ENCODE measurements around the gene NCBP2L. TPM values are rescaled to one million over a fixed set of nuclear protein-coding genes. Genes with fewer than 3 reads are reported as not detected.

The NCBP2L gene
- total and polyA plus RNA-seq, 9 of the 15 experiments (the other 6 are each of a cell fraction or from before 2014, with no cell fraction given), result not detected

GRCh38 chrX:107818900-107819521 lies 41.5 kb downstream of the NCBP2L start:
- BruUV-seq (replicated peaks), result no TSS peak
- DNase-seq (ENCODE audit: extremely low read depth in 1 of 4, low spot score in 3 of 4), result peak in 1 of 4 experiments; percentile 1
- Histone ChIP-seq H3K9me1 (ENCODE audit: control insufficient read depth, insufficient read depth, low read length) (no peaks in the 10 kb centered on the region), H3K27me3 (ENCODE audit: control insufficient read depth in 2 of 2, insufficient read depth in 2 of 2, low read length in 2 of 2) (no peaks in the 10 kb centered on the region), H3K79me2 (ENCODE audit: control insufficient read depth, insufficient read depth, low read length) (no peaks in the 10 kb centered on the region), H4K20me1 (replicated peaks; ENCODE audit: control insufficient read depth, insufficient read depth, low read length) (no peaks in the 10 kb centered on the region), H3K9ac (ENCODE audit: insufficient read depth in 1 of 2, low read depth in 2 of 2, low read length in 2 of 2) (no peak overlapping the region), H3K4me2 (ENCODE audit: insufficient read depth, low read length) (no peak overlapping the region), H2AFZ (ENCODE audit: low read depth, low read length) (no peak overlapping the region), H3K27ac (ENCODE audit: extremely low read depth, low read depth, low read length) (no peak overlapping the region), H3K4me1 (replicated peaks in 1 of 2; ENCODE audit: control insufficient read depth in 2 of 2, insufficient read depth in 2 of 2, low read length in 2 of 2) (no peaks in the 10 kb centered on the region), H3K9me3 (replicated peaks; ENCODE audit: control insufficient read depth, insufficient read depth, low read depth, low read length) (no peaks in the 10 kb centered on the region), H3K36me3 (ENCODE audit: control insufficient read depth, insufficient read depth, low read length) (no peaks in the 10 kb centered on the region), H3K4me3 (no peak overlapping the region)
- FAIRE-seq, result no peak
- TF ChIP-seq CEBPZ (IDR thresholded peaks at IDR 0.05; ENCODE audit: borderline replicate concordance, low read depth, low read length), result peak; percentile 69
- TF ChIP-seq ZFP36 (IDR thresholded peaks at IDR 0.05; ENCODE audit: low read depth, low read length, partially characterized antibody), result peak; percentile 92
- no peak for TF ChIP-seq CBFB (CRISPR knock-in tag; IDR thresholded peaks at IDR 0.05)
- TF ChIP-seq ARID1B (IDR thresholded peaks at IDR 0.05), result no peak
- TF ChIP-seq ZNF143 (CRISPR knock-in tag; IDR thresholded peaks at IDR 0.05), result no peak
- 0 out of 2 replicates have a peak, but pooled peaks have one; percentile 25 for TF ChIP-seq NFIC (IDR thresholded peaks at IDR 0.05)
- CTCF ChIA-PET (ENCODE audit: low intra/inter-chr PET ratio), result no interaction called here
- intact Hi-C loops (cut with micrococcal nuclease), result no loop called here
- POLR2A ChIA-PET, result no interaction called here
- ATAC-seq, result no peak
- in situ Hi-C loops (cut with MboI), result no loop called here
